Neural cell (in vitro differentiated cells): ENCODE measurements around the gene ATP4B. TPM values are rescaled to one million over a fixed set of nuclear protein-coding genes. Genes with fewer than 3 reads are reported as not detected.

Experiments
- H2AFZ ChIP-seq: fragments of 200-600, 300-800 bp; sonication (generic), shearing (Covaris generic); 2 replicates; pipeline ENCODE4 v1.6.0; 2014; ENCODE audit warnings: low read depth, mild to moderate bottlenecking, antibody characterized with exemption, low read length, moderate library complexity
- H3F3A ChIP-seq: fragments of 200-600 bp; shearing (Covaris generic); 2 replicates; pipeline ENCODE4 v1.6.1; 2016; ENCODE audit warnings: mild to moderate bottlenecking, moderate library complexity, mixed read lengths, antibody characterized with exemption, low read length; ENCODE audit not compliant: insufficient read depth, poor library complexity, severe bottlenecking
- H3K27ac ChIP-seq: fragments of 200-600, 300-800 bp; sonication (generic), shearing (Covaris generic); 2 replicates; pipeline ENCODE4 v1.5.1; 2014; ENCODE audit warnings: mild to moderate bottlenecking, low read length, moderate library complexity
- H3K27me3 ChIP-seq: fragments of 300-800, 200-600 bp; sonication (generic), shearing (Covaris generic); 2 replicates; pipeline ENCODE4 v1.6.0; 2014; ENCODE audit warnings: mild to moderate bottlenecking, low read depth, low read length, moderate library complexity; ENCODE audit not compliant: insufficient read depth
- H3K36me3 ChIP-seq: fragments of 300-800, 200-600 bp; sonication (generic), shearing (Covaris generic); 2 replicates; pipeline ENCODE4 v1.5.1; 2014; ENCODE audit warnings: mild to moderate bottlenecking, antibody characterized with exemption, low read length, moderate library complexity; ENCODE audit not compliant: insufficient read depth
- H3K4me2 ChIP-seq: fragments of 300-800, 200-600 bp; sonication (generic), shearing (Covaris generic); 2 replicates; pipeline ENCODE4 v1.6.0; 2014; ENCODE audit warnings: mild to moderate bottlenecking, low read length
- H3K4me3 ChIP-seq: fragments of 300-800, 200-600 bp; sonication (generic), shearing (Covaris generic); 2 replicates; pipeline ENCODE4 v1.5.1; 2014; ENCODE audit warnings: mild to moderate bottlenecking, low read length, moderate library complexity
- H3K79me2 ChIP-seq: fragments of 200-600 bp; shearing (Covaris generic); replicated peaks from 2 replicates; pipeline ENCODE4 v1.6.0; 2014; ENCODE audit warnings: mild to moderate bottlenecking, low read length, moderate library complexity; ENCODE audit not compliant: insufficient read depth
- H3K9ac ChIP-seq: fragments of 300-800, 200-600 bp; sonication (generic), shearing (Covaris generic); 2 replicates; pipeline ENCODE4 v1.6.1; 2016; ENCODE audit warnings: mild to moderate bottlenecking, low read length, mixed read lengths
- H3K9me2 ChIP-seq: fragments of 200-600 bp; shearing (Covaris generic); 2 replicates; pipeline ENCODE4 v1.6.1; 2016; ENCODE audit warnings: mild to moderate bottlenecking, low read length, mixed read lengths; ENCODE audit not compliant: insufficient read depth
- H3K9me3 ChIP-seq: fragments of 200-600, 300-800 bp; sonication (generic), shearing (Covaris generic); 2 replicates; pipeline ENCODE4 v1.6.1; 2016; ENCODE audit warnings: mild to moderate bottlenecking, mixed run types, low read length, moderate library complexity, mixed read lengths
- H4K20me1 ChIP-seq: fragments of 200-600 bp; shearing (Covaris generic); 2 replicates; pipeline ENCODE4 v1.6.1; 2016; ENCODE audit warnings: mild to moderate bottlenecking, mixed run types; ENCODE audit not compliant: insufficient read depth
- CTCF ChIP-seq: fragments of 450-650 bp; IDR thresholded peaks from 2 replicates; pipeline ENCODE4 v1.5.1; 2014; ENCODE audit warnings: antibody characterized with exemption, mild to moderate bottlenecking, moderate library complexity; ENCODE audit not compliant: poor library complexity, severe bottlenecking
- EP300 ChIP-seq: fragments of 450-650 bp; conservative IDR thresholded peaks from 2 replicates; pipeline ENCODE4 v1.6.1; 2014; ENCODE audit warnings: antibody characterized with exemption, mild to moderate bottlenecking, moderate library complexity; ENCODE audit not compliant: poor library complexity, severe bottlenecking
- EZH2 ChIP-seq: fragments of 200-600, 300-800 bp; shearing (Covaris generic), sonication (generic); IDR thresholded peaks from 2 replicates; pipeline ENCODE4 v1.6.1; 2014; ENCODE audit warnings: antibody characterized with exemption, low read length, borderline replicate concordance, mild to moderate bottlenecking; ENCODE audit not compliant: insufficient read depth, poor library complexity, severe bottlenecking
- MXI1 ChIP-seq: fragments of 450-650 bp; conservative IDR thresholded peaks from 2 replicates; pipeline ENCODE4 v1.6.1; 2014; ENCODE audit warnings: antibody characterized with exemption, mild to moderate bottlenecking; ENCODE audit not compliant: poor library complexity, severe bottlenecking
- POLR2AphosphoS5 ChIP-seq: IDR thresholded peaks from 2 replicates; pipeline ENCODE4 v1.6.1; 2012
- RAD21 ChIP-seq: fragments of 450-650 bp; conservative IDR thresholded peaks from 2 replicates; pipeline ENCODE4 v1.6.1; 2014; ENCODE audit warnings: antibody characterized with exemption, mild to moderate bottlenecking, moderate library complexity
- REST ChIP-seq: IDR thresholded peaks from 2 replicates; pipeline ENCODE4 v1.6.1; 2012; ENCODE audit warnings: borderline replicate concordance
- SMC3 ChIP-seq: fragments of 450-650 bp; conservative IDR thresholded peaks from 2 replicates; pipeline ENCODE4 v1.6.1; 2014; ENCODE audit warnings: antibody characterized with exemption, mild to moderate bottlenecking, moderate library complexity; ENCODE audit not compliant: poor library complexity
- TAF1 ChIP-seq: IDR thresholded peaks from 2 replicates; pipeline ENCODE4 v1.6.1; 2012; ENCODE audit warnings: low read depth
- polyA plus RNA-seq: library from polyadenylated mRNA; depleted of rRNA; stranded (reverse); fragments of >200 nt; gene quantifications from 2 replicates; pipeline ENCODE4 v1.2.3, GENCODE V29; 2014

ATP4B gene
- polyA plus RNA-seq, 1 donor from 2014 or later: not detected

GRCh38 chr13:113604186-113604585, 53.8 kb downstream of the ATP4B start:
- Histone ChIP-seq H3K27me3 (no peaks in the 10 kb centered on the region), H2AFZ (no peak overlapping the region), H3F3A (no peaks in the 10 kb centered on the region), H3K4me3 (no peak overlapping the region), H4K20me1 (no peaks in the 10 kb centered on the region), H3K9me3 (peaks cover 15% of the 10 kb centered on the region), H3K79me2 (peaks cover 20% of the 10 kb centered on the region), H3K27ac (no peak overlapping the region), H3K9me2 (no peaks in the 10 kb centered on the region), H3K36me3 (no peaks in the 10 kb centered on the region), H3K9ac (no peak overlapping the region), H3K4me2 (no peak overlapping the region)
- TF ChIP-seq TAF1 (no peak), SMC3 (no peak), EP300 (no peak)

- no peaks in the 10 kb centered on the region for H3K9me2 ChIP-seq
- no peak overlapping the region for H3K9ac ChIP-seq
- H3K4me2 ChIP-seq: no peak overlapping the region
- TF ChIP-seq RAD21 (no peak), EZH2 (no peak)
- H3K4me3 ChIP-seq: no peak overlapping the region
- peaks cover 16% of the 10 kb centered on the region for H3K9me3 ChIP-seq
- no peak overlapping the region for H3K27ac ChIP-seq
- H4K20me1 ChIP-seq: no peaks in the 10 kb centered on the region
- no peaks in the 10 kb centered on the region for H3K27me3 ChIP-seq
- no peak overlapping the region for H2AFZ ChIP-seq
- no peaks in the 10 kb centered on the region for H3K36me3 ChIP-seq
- no peaks in the 10 kb centered on the region for H3F3A ChIP-seq
- H3K79me2 ChIP-seq: peaks cover 17% of the 10 kb centered on the region
These were observed 54.8 kb downstream of the ATP4B start for GRCh38 chr13:113603116-113603710.

GRCh38 chr13:113602291-113602988, 55.6 kb downstream of the ATP4B start:
- Histone ChIP-seq H3K9me3 (peaks cover 16% of the 10 kb centered on the region), H4K20me1 (no peaks in the 10 kb centered on the region), H3K4me2 (no peak overlapping the region), H3K79me2 (peaks cover 17% of the 10 kb centered on the region), H3K4me3 (no peak overlapping the region), H3F3A (no peaks in the 10 kb centered on the region), H2AFZ (no peak overlapping the region), H3K9ac (no peak overlapping the region), H3K27me3 (no peaks in the 10 kb centered on the region), H3K36me3 (no peaks in the 10 kb centered on the region), H3K9me2 (no peaks in the 10 kb centered on the region), H3K27ac (no peak overlapping the region)
- TF ChIP-seq REST (no peak), POLR2AphosphoS5 (no peak), TAF1 (no peak), EZH2 (no peak), RAD21 (no peak), MXI1 (no peak), EP300 (no peak), CTCF (no peak), SMC3 (no peak)
